Measurements from ENCODE around the gene DKKL1.

- TF ChIP-seq MAFK (IDR thresholded peaks at IDR 0.05; ENCODE audit: partially characterized antibody) (no peak), CTCF (IDR thresholded peaks at IDR 0.05) (no peak), HOXA7 (CRISPR knock-in tag; IDR thresholded peaks at IDR 0.05) (no peak), REST (IDR thresholded peaks at IDR 0.05) (no peak), ZFP36 (IDR thresholded peaks at IDR 0.05; ENCODE audit: borderline replicate concordance, partially characterized antibody) (no peak), CBX2 (IDR thresholded peaks at IDR 0.05; ENCODE audit: borderline replicate concordance, low read depth) (no peak), POLR2A (IDR thresholded peaks at IDR 0.05; ENCODE audit: low read length) (no peak), USF2 (IDR thresholded peaks at IDR 0.05) (no peak)
Measured at GRCh38 chr19:49408816-49409440, 45.3 kb downstream of the DKKL1 start.

Measured in A549 (cell line).